ENCODE measurements around the gene ANKRD28.

GRCh38 chr3:15808679-15809310 is 11.0 kb upstream of the ANKRD28 start:
- TF ChIP-seq SIN3A (IDR thresholded peaks at IDR 0.05; ENCODE audit: borderline replicate concordance, insufficient read depth, low read depth, low read length) = no peak
- TF ChIP-seq, protein P1, sequence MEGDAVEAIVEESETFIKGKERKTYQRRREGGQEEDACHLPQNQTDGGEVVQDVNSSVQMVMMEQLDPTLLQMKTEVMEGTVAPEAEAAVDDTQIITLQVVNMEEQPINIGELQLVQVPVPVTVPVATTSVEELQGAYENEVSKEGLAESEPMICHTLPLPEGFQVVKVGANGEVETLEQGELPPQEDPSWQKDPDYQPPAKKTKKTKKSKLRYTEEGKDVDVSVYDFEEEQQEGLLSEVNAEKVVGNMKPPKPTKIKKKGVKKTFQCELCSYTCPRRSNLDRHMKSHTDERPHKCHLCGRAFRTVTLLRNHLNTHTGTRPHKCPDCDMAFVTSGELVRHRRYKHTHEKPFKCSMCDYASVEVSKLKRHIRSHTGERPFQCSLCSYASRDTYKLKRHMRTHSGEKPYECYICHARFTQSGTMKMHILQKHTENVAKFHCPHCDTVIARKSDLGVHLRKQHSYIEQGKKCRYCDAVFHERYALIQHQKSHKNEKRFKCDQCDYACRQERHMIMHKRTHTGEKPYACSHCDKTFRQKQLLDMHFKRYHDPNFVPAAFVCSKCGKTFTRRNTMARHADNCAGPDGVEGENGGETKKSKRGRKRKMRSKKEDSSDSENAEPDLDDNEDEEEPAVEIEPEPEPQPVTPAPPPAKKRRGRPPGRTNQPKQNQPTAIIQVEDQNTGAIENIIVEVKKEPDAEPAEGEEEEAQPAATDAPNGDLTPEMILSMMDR (IDR thresholded peaks at IDR 0.05) = no peak
- TF ChIP-seq POLR2AphosphoS5 (IDR thresholded peaks at IDR 0.05; ENCODE audit: low read depth, low read length) = no peak
- no peak for TF ChIP-seq TCF7L2 (IDR thresholded peaks at IDR 0.05; ENCODE audit: low read depth, low read length)
- no peak for TF ChIP-seq REST (IDR thresholded peaks at IDR 0.05; ENCODE audit: insufficient read depth in 1 of 2, low read depth in 2 of 2, low read length in 1 of 2)
